Keratinocyte (primary cell): ENCODE measurements around the gene CD40. TPM values are rescaled to one million over a fixed set of nuclear protein-coding genes. Genes with fewer than 3 reads are reported as not detected.

Source experiments
- DNase-seq: peaks from one replicate; pipeline ENCODE4 v3.0.0-alpha.2; 2011; ENCODE audit warnings: low read depth, missing footprints, low spot score
- FAIRE-seq: peaks from 2 replicates; lab custom pipeline; 2011; peaks lifted over from hg19 to GRCh38; lab: Jason Lieb, UNC
- H2AFZ ChIP-seq: 2 replicates; pipeline ENCODE4 v1.6.0; 2012; ENCODE audit warnings: low read length, control low read depth, inconsistent platforms; ENCODE audit not compliant: control insufficient read depth
- H3K27ac ChIP-seq: 2 replicates; pipeline ENCODE4 v1.5.1; 2011; ENCODE audit warnings: low read length; ENCODE audit not compliant: control insufficient read depth, insufficient read depth
- H3K27me3 ChIP-seq: 3 replicates; pipeline ENCODE4 v1.6.0; 2011; ENCODE audit warnings: low read length; ENCODE audit not compliant: control insufficient read depth, insufficient read depth; ENCODE audit errors: extremely low read depth
- H3K36me3 ChIP-seq, 2 experiments: 2 replicates in 1 of 2; 3 replicates in 1 of 2; pipeline ENCODE4 v1.5.1; 2011; ENCODE audit warnings: low read length in 2 of 2, mild to moderate bottlenecking in 1 of 2; ENCODE audit not compliant: control insufficient read depth in 2 of 2, insufficient read depth in 2 of 2; ENCODE audit errors: extremely low read depth in 1 of 2
- H3K4me1 ChIP-seq: 3 replicates; pipeline ENCODE4 v1.5.1; 2011; ENCODE audit warnings: low read length; ENCODE audit not compliant: control insufficient read depth, insufficient read depth; ENCODE audit errors: extremely low read depth
- H3K4me2 ChIP-seq: 3 replicates; pipeline ENCODE4 v1.6.0; 2011; ENCODE audit warnings: low read depth, low read length; ENCODE audit not compliant: control insufficient read depth, insufficient read depth; ENCODE audit errors: extremely low read depth
- H3K4me3 ChIP-seq, 3 experiments: fragments of 200-600 bp in 1 of 3; sonication (generic) in 1 of 3; 2 replicates in 2 of 3; 3 replicates in 1 of 3; pipeline ENCODE4 v1.5.1; 2011 to 2016; ENCODE audit warnings: low read length in 3 of 3, mild to moderate bottlenecking in 3 of 3, control low read depth in 2 of 3, inconsistent platforms in 1 of 3, low read depth in 1 of 3, mixed read lengths in 1 of 3, mixed run types in 1 of 3, moderate library complexity in 1 of 3; ENCODE audit not compliant: control insufficient read depth in 2 of 3, insufficient read depth in 2 of 3; ENCODE audit errors: extremely low read depth in 1 of 3
- H3K79me2 ChIP-seq: 2 replicates; pipeline ENCODE4 v1.6.0; 2012; ENCODE audit warnings: low read length; ENCODE audit not compliant: control insufficient read depth, insufficient read depth
- H3K9ac ChIP-seq: 3 replicates; pipeline ENCODE4 v1.6.0; 2011; ENCODE audit warnings: low read length; ENCODE audit not compliant: control insufficient read depth, insufficient read depth; ENCODE audit errors: extremely low read depth
- H3K9me1 ChIP-seq: 3 replicates; pipeline ENCODE4 v1.6.0; 2011; ENCODE audit warnings: low read length; ENCODE audit not compliant: control insufficient read depth, insufficient read depth; ENCODE audit errors: extremely low read depth
- H3K9me3 ChIP-seq: 2 replicates; pipeline ENCODE4 v1.5.1; 2012; ENCODE audit warnings: low read depth, low read length; ENCODE audit not compliant: control insufficient read depth
- H4K20me1 ChIP-seq: 3 replicates; pipeline ENCODE4 v1.6.0; 2011; ENCODE audit warnings: low read length; ENCODE audit not compliant: control insufficient read depth, insufficient read depth; ENCODE audit errors: extremely low read depth
- EZH2 ChIP-seq: IDR thresholded peaks from one replicate; pipeline ENCODE4 v1.6.1; 2012; ENCODE audit warnings: inconsistent platforms, mild to moderate bottlenecking, low read length, moderate library complexity
- dilution Hi-C: fragments of 300-500 bp; cut with MboI; formaldehyde crosslinking; loops from one replicate; pipeline ENCODE4 v1.7.0; 2020; ENCODE audit warnings: low sequenced_read_pairs; ENCODE audit not compliant: extremely low pct_ligation_motif_present
- polyA plus RNA-seq, 5 experiments: library from polyadenylated mRNA; depleted of rRNA in 3 of 5; stranded (reverse) in 3 of 5; stranded (forward) in 1 of 5; unstranded in 1 of 5; fragments of >200 nt; gene quantifications; 1 replicate in 1 of 5; 2 replicates in 3 of 5; 3 replicates in 1 of 5; pipeline versions ENCODE4 v1.2.1 to v1.2.3, GENCODE V29; 2011 to 2012; ENCODE audit warnings: missing spikeins in 2 of 5, low read depth in 1 of 5, low replicate concordance in 1 of 5
- TF ChIP-seq, protein P1 (sequence below), 3 experiments: IDR thresholded peaks in 1 of 3; conservative IDR thresholded peaks in 1 of 3; optimal IDR thresholded peaks in 1 of 3; 2 replicates in 2 of 3; 3 replicates in 1 of 3; pipeline versions ENCODE3 to v1.5.1; 2011; ENCODE audit warnings: low read length in 3 of 3, mild to moderate bottlenecking in 3 of 3, moderate library complexity in 2 of 3, control low read depth in 1 of 3, inconsistent platforms in 1 of 3; ENCODE audit not compliant: insufficient read depth in 2 of 3; ENCODE audit errors: extremely low read depth in 1 of 3

The CD40 gene
- polyA plus RNA-seq, 1 donor (not counting 4 experiments of a cell fraction or from before 2014, with no cell fraction given), result 13.4 TPM

- Histone ChIP-seq H3K36me3 (no peaks in the 10 kb centered on the region), H3K4me2 (no peak overlapping the region), H3K4me1 (peaks cover 8% of the 10 kb centered on the region), H3K9me1 (no peaks in the 10 kb centered on the region), H3K79me2 (no peaks in the 10 kb centered on the region), H3K27me3 (peaks cover 24% of the 10 kb centered on the region), H2AFZ (no peak overlapping the region), H4K20me1 (no peaks in the 10 kb centered on the region), H3K4me3 (no peak overlapping the region), H3K9ac (no peak overlapping the region), H3K27ac (no peak overlapping the region), H3K9me3 (no peaks in the 10 kb centered on the region)
- no peak for TF ChIP-seq EZH2
- TF ChIP-seq, protein P1, sequence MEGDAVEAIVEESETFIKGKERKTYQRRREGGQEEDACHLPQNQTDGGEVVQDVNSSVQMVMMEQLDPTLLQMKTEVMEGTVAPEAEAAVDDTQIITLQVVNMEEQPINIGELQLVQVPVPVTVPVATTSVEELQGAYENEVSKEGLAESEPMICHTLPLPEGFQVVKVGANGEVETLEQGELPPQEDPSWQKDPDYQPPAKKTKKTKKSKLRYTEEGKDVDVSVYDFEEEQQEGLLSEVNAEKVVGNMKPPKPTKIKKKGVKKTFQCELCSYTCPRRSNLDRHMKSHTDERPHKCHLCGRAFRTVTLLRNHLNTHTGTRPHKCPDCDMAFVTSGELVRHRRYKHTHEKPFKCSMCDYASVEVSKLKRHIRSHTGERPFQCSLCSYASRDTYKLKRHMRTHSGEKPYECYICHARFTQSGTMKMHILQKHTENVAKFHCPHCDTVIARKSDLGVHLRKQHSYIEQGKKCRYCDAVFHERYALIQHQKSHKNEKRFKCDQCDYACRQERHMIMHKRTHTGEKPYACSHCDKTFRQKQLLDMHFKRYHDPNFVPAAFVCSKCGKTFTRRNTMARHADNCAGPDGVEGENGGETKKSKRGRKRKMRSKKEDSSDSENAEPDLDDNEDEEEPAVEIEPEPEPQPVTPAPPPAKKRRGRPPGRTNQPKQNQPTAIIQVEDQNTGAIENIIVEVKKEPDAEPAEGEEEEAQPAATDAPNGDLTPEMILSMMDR (optimal IDR thresholded peaks at IDR 0.05 in 1 of 3, IDR thresholded peaks at IDR 0.05 in 1 of 3, conservative IDR thresholded peaks at IDR 0.05 in 1 of 3; ENCODE audit: extremely low read depth in 1 of 3, insufficient read depth in 2 of 3, low read length in 3 of 3), result no peak
- FAIRE-seq (peak; percentile 9), DNase-seq (no peak)
- dilution Hi-C loops, result loop anchor here (25.0 kb wide), 1 partner anchor 293 kb away; no protein-coding TSS in a partner anchor
Observed at GRCh38 chr20:46144432-46145025, 26.4 kb downstream of the CD40 start.

DNA sequence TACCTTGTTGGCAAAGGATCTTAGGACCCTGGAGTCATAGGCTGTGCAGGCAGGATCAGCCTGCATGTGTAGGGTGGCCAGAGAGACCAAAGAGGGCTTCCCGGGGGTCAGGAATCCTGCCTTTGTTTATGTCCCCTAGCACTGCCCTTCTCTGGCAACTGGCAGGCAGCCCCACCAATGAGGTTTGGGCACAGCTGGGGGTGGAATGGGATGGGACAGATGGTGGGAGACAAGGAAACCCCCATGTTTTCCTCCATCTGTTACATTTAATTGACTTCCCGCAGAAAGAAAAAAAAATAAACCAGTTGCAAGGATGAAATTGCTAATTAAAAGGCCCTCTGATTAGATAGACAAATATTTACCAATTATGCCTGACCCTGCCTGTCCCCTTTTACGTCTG lies 27.6 kb downstream of the CD40 start:
- H3K4me2 ChIP-seq, result no peak overlapping the region
- no peak overlapping the region for H3K27ac ChIP-seq
- no peak overlapping the region for H3K9ac ChIP-seq
- H3K27me3 ChIP-seq, result peaks cover 20% of the 10 kb centered on the region
- FAIRE-seq (no peak), DNase-seq (no peak)
- TF ChIP-seq EZH2, result no peak
- TF ChIP-seq, protein P1 (optimal IDR thresholded peaks at IDR 0.05 in 1 of 3, IDR thresholded peaks at IDR 0.05 in 1 of 3, conservative IDR thresholded peaks at IDR 0.05 in 1 of 3; ENCODE audit: extremely low read depth in 1 of 3, insufficient read depth in 2 of 3, low read length in 3 of 3), result no peak
- no peaks in the 10 kb centered on the region for H3K36me3 ChIP-seq
- H3K79me2 ChIP-seq, result no peaks in the 10 kb centered on the region
- no peaks in the 10 kb centered on the region for H3K9me3 ChIP-seq
- no peak overlapping the region for H3K4me3 ChIP-seq
- H3K4me1 ChIP-seq, result no peaks in the 10 kb centered on the region
- no peaks in the 10 kb centered on the region for H4K20me1 ChIP-seq
- no peak overlapping the region for H2AFZ ChIP-seq
- no peaks in the 10 kb centered on the region for H3K9me1 ChIP-seq
- dilution Hi-C loops, result loop anchor here (25.0 kb wide), 1 partner anchor 292 kb away; no protein-coding TSS in a partner anchor
